C4-2B (cell line): ENCODE data around the gene RPTOR.

Experiments used
- ZFX ChIP-seq: fragments of 450-650 bp; IDR thresholded peaks from 2 replicates; pipeline ENCODE4 v1.6.1; 2017
- TF ChIP-seq, protein P1 (sequence below): fragments of 450-650 bp; conservative IDR thresholded peaks from 2 replicates; pipeline ENCODE4 v1.5.1; 2017; ENCODE audit warnings: mild to moderate bottlenecking

DNA sequence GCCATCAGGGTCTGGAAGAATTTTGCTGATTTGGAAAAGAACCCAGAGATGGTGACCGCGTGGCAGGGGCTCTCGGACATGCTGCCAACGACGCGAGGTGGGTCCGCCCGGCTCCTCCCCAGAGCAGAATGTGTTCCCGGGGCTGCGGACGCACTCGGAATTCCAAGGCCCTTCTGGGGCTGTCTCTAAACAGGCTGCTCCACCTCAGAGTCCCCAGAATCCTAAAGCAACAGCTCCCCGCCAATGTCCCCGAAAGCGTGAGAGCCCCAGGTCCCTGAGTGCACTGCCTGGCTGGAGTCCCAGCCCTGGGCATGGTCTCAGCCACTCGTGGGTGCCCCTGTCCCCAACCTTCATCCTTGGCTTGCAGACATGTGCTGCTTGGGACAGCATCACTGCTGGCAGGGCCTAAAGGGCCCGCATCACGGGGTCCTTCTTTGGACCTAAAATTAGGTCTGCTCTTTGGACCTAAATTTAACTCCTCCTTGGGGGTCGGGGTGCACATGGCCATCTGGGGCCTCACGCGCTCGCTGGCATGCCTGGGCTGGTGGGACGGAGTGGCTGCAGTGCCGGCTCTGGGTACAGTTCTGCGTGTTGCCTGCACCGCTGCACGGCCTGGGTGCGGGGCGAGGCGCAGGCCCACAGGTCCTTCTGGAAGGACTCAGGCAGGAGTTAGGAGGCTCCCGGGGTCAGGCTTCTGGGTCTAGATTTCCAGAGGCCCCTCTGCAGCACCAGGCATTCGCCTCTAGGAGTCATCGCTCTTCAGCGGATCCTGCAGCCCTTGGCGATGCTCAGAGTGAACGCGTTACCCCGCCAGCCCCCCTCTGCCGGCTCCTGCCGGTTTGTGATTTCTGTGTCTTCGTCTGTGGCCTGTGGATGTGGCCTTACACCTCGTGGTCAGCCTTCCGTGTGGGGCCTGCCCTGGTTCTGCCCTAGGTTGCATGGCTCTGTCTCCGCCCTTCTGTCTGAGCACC is 405.1 kb downstream of the RPTOR start:
- TF ChIP-seq, protein P1, sequence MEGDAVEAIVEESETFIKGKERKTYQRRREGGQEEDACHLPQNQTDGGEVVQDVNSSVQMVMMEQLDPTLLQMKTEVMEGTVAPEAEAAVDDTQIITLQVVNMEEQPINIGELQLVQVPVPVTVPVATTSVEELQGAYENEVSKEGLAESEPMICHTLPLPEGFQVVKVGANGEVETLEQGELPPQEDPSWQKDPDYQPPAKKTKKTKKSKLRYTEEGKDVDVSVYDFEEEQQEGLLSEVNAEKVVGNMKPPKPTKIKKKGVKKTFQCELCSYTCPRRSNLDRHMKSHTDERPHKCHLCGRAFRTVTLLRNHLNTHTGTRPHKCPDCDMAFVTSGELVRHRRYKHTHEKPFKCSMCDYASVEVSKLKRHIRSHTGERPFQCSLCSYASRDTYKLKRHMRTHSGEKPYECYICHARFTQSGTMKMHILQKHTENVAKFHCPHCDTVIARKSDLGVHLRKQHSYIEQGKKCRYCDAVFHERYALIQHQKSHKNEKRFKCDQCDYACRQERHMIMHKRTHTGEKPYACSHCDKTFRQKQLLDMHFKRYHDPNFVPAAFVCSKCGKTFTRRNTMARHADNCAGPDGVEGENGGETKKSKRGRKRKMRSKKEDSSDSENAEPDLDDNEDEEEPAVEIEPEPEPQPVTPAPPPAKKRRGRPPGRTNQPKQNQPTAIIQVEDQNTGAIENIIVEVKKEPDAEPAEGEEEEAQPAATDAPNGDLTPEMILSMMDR, result no peak
- no peak for TF ChIP-seq ZFX
